Measurements from ENCODE around the gene EHF.

The EHF gene

DNA sequence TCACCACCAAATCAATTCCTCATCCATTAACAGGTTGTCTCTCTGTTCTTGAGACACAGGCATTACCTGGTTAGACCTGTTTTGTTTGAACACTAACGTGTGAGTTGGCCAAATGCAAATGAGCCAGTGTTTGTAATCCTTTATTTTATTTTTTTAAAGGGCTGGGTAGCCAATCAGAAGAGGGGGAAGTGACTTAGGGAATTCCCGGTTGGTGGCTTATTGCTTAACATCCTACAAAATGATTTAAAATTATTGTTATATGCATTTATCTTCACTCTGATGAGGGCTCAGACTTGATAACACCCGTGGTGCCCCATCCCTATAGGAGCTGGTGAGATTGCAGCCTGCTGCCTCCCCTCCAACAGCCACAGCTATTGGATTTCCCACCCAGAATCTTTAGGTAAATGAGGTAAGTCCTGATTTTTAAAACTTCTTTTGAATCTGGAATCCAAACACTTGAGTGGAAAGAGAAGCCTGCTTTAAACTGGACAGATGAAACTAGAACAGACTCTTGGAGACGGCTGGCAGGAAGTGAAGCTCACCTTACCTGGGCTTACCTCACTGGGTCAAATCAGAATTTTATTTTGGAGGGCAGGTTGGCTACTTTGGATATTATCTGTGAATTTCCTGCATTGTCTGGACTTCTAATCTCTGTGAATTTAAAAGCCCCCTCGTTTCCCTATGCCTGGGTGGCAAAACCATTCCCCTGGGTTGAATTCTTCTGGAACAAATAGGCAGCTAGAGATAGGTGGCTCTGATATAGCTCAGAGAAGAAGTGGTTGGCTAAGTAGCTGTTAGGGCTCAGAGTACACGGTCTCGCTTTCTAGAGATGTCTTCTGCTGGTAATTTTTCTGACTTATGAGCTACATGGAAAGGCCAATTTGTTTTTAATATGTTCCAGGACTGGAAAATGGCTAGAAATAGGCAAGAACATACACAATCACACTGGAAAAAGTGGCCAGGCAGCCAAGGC lies at the start of gene EHF:
Gene EHF, plus strand, starts transcription at position 274 of the 973 bp plus-strand sequence. CDS start 21,538 bp downstream, outside the sequence.
- no peak within 1 kb of the TSS for H3K4me3 ChIP-seq (ENCODE audit: low read depth, low read length)
- no peak for DNase-seq (ENCODE audit: low read depth)
- TF ChIP-seq, protein P1, sequence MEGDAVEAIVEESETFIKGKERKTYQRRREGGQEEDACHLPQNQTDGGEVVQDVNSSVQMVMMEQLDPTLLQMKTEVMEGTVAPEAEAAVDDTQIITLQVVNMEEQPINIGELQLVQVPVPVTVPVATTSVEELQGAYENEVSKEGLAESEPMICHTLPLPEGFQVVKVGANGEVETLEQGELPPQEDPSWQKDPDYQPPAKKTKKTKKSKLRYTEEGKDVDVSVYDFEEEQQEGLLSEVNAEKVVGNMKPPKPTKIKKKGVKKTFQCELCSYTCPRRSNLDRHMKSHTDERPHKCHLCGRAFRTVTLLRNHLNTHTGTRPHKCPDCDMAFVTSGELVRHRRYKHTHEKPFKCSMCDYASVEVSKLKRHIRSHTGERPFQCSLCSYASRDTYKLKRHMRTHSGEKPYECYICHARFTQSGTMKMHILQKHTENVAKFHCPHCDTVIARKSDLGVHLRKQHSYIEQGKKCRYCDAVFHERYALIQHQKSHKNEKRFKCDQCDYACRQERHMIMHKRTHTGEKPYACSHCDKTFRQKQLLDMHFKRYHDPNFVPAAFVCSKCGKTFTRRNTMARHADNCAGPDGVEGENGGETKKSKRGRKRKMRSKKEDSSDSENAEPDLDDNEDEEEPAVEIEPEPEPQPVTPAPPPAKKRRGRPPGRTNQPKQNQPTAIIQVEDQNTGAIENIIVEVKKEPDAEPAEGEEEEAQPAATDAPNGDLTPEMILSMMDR (IDR thresholded peaks at IDR 0.05; ENCODE audit: low read depth, low read length, missing control alignments), result no peak
- in situ Hi-C loops (cut with HindIII; ENCODE audit: low sequenced_read_pairs), result loop anchor here (25.0 kb wide), 1 partner anchor 266 kb away; no protein-coding TSS in a partner anchor

DNA sequence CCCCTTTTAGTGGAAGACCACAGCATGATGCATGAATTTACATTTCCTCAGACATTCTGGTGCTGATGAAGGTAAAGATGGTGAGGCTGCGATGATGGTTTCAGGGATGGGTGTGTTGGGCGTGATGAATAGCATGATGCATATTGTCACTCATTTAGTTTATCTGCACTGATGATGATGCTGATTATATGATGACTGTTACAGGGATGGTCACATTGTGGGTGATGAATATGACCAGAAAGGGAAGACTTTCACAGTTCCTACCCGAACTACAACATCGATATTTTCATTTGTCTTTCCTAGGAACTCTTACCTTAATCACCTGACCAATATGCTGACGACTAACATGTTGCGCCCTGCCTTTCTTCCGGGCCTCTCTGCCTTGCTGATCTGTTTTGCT lies 47.4 kb upstream of the EHF start:
- DNase-seq (ENCODE audit: low read depth), result no peak

DNA sequence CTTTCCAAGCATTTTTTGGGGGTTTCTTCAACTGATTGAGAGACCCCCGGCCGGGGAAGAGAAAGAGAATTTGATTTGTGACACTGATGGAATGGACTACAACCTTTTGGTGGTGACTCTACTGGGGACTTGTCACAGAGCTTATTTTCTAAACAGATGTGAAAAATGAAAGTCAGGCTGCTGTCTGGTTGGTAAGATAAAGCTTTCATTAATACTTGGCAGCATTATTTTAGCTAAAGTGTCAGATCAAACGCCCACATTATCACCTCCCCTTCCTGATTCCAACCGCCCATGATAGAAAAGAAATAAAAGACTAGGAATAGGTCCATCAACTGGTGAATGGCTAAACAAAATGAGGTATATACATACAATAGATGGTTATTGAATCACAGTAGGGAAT lies 45.6 kb upstream of the EHF start:
- in situ Hi-C loops (cut with HindIII; ENCODE audit: low sequenced_read_pairs), result loop anchor here (25.0 kb wide), 1 partner anchor 812 kb away; no protein-coding TSS in a partner anchor
- TF ChIP-seq, protein P1 (IDR thresholded peaks at IDR 0.05; ENCODE audit: low read depth, low read length, missing control alignments), result no peak
- DNase-seq (ENCODE audit: low read depth), result no peak
- no peak overlapping the region for H3K4me3 ChIP-seq (ENCODE audit: low read depth, low read length)

More for the DNA sequence above, 47.4 kb upstream of the EHF start:
- no peak overlapping the region for H3K4me3 ChIP-seq (ENCODE audit: low read depth, low read length)
- in situ Hi-C loops (cut with HindIII; ENCODE audit: low sequenced_read_pairs), result loop anchor here (5.0 kb wide), 1 partner anchor 71 kb away; no protein-coding TSS in a partner anchor
- TF ChIP-seq, protein P1 (IDR thresholded peaks at IDR 0.05; ENCODE audit: low read depth, low read length, missing control alignments), result no peak

DNA sequence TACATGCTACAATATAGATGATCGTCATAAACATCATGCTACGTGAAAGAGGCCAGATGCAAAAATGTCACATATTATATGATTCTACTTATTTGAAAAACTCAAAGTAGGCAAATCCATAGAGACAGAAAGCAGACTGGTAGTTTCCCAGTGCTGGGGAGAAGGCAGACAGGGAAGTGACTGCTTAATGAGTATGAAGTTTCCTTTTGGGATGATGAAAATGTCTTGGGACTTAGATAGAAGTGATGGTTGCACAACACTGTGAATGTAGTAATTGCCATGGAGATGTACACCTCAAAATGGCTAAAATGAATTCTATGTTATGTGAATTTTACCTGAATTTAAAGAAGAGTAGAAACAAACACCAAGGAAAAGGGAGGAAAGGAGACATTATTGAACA lies 45.2 kb upstream of the EHF start:
- no peak for DNase-seq (ENCODE audit: low read depth)
- no peak overlapping the region for H3K4me3 ChIP-seq (ENCODE audit: low read depth, low read length)
- in situ Hi-C loops (cut with HindIII; ENCODE audit: low sequenced_read_pairs), result loop anchor here (25.0 kb wide), 1 partner anchor 812 kb away; no protein-coding TSS in a partner anchor
- TF ChIP-seq, protein P1 (IDR thresholded peaks at IDR 0.05; ENCODE audit: low read depth, low read length, missing control alignments), result no peak

DNA sequence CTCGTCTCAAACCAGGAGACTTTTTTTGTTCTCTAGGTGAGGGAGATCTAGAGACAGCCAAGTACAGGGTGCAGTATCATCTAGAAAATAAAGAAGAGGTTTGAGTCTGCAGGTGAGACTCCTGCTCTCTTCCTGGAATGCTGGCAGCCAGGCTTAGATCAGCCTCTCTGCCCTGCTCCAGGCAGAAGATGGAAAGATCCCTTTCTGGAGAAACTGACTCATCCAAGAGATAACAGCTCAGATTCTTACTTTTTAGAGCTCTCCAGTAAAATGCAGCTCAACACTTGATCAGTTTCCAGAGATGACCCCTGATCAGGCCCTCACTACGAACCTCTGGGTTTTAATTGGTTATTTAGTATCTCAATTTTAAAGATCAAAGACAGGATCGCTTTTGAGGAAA lies 44.6 kb upstream of the EHF start:
- H3K4me3 ChIP-seq (ENCODE audit: low read depth, low read length), result no peak overlapping the region
- TF ChIP-seq, protein P1 (IDR thresholded peaks at IDR 0.05; ENCODE audit: low read depth, low read length, missing control alignments), result no peak
- DNase-seq (ENCODE audit: low read depth), result no peak
- in situ Hi-C loops (cut with HindIII; ENCODE audit: low sequenced_read_pairs), result loop anchor here (25.0 kb wide), 1 partner anchor 811 kb away; no protein-coding TSS in a partner anchor

DNA sequence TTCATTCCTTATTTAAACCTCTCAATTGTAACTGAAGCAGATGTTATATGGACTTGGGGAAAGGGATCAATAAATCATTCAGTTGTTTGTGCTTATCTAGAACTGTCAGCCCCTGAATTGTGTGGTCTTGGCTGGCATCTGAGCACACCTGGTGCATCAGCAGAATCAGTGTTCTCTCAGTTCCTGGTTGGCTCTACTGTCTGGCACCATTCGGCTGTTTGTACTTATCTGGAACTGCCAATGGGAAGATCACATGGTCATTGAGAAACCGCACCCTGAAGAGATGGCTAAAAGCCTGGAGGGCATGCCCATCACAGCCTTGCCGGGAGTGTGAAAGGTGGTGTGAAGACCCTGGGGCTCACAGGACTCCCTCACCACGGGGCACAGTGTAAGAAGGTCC lies 37.1 kb upstream of the EHF start:
- no peak overlapping the region for H3K4me3 ChIP-seq (ENCODE audit: low read depth, low read length)
- TF ChIP-seq, protein P1 (IDR thresholded peaks at IDR 0.05; ENCODE audit: low read depth, low read length, missing control alignments), result no peak

More for the DNA sequence above, 37.1 kb upstream of the EHF start:
- in situ Hi-C loops (cut with HindIII; ENCODE audit: low sequenced_read_pairs), result loop anchor here (25.0 kb wide), 1 partner anchor 803 kb away; no protein-coding TSS in a partner anchor
- DNase-seq (ENCODE audit: low read depth), result no peak

Data from astrocyte of the cerebellum (primary cell).